ENCODE measurements around the gene GPR107.

Gene GPR107

GRCh38 chr9:130028493-130029222, 25.0 kb upstream of the GPR107 start:
- DNase-seq: no peak

DNA sequence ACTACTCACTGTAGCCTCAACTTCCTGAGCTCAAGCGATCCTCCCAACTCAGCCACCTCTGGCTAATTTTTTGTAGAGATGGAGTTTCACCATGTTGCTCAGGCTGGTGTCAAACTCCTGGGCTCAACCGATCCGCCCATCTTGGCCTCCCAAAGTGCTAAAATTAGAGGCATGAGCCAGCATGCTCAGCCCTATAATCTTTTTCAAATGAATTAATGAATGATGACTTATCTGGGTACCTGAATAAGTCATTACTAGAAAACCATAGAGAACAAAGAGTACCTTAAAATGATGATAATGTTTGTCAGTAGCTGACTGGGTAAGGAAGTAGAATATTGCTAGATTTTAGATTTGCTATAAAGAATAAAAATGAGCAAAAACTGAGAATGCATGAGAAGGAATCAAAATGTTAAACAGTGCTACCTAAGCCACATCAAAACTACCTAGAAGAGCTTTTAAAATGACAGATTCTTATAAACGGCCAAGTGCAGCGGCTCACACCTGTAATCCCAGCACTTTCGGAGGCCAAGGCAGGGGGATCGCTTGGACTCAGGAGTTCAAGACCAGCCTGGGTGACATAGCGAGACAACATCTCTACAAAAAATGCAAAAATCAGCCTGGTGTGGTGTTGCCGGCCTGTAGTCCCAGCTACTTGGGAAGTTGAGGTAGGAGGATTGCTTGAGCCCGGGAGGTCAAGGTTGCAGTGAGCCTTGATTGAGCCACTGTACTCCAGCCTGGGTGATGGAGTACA, 24.3 kb upstream of the GPR107 start:
- no peak for DNase-seq

- no peak for DNase-seq
These were observed 23.0 kb upstream of the GPR107 start for GRCh38 chr9:130030651-130031127.

GRCh38 chr9:130034570-130034969, 19.1 kb upstream of the GPR107 start:
- no peak for DNase-seq

- no peak for DNase-seq
These were observed 17.6 kb upstream of the GPR107 start for GRCh38 chr9:130036099-130036498.

DNA sequence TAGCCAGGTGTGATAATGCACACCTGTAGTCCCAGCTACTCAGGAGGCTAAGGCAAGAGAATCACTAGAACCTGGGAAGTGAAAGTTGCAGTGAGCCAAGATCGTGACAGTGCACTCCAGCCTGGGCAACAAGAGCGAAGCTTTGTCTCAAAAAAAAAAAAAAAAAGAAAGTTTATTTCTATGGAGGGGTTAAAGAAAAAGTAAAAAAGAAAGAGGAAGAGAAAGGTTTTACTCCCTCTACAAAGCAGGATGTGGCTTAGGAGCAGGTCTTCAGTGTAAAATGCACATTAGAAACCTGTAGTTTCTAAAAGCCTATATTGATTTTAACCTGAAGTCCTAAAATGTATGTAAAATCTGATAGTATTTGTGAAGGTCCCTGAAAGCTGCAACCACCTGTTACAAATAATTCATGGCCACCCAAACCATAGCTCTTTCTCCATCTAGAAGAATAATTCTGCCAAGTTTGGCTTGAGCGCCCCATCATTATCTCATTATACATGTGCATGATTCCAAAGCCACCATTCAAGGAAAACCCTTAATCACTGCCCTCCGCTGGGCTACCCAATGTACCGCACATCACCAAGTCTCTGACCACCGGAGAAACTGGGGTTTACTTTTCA, 14.1 kb upstream of the GPR107 start:
- DNase-seq: no peak

DNA sequence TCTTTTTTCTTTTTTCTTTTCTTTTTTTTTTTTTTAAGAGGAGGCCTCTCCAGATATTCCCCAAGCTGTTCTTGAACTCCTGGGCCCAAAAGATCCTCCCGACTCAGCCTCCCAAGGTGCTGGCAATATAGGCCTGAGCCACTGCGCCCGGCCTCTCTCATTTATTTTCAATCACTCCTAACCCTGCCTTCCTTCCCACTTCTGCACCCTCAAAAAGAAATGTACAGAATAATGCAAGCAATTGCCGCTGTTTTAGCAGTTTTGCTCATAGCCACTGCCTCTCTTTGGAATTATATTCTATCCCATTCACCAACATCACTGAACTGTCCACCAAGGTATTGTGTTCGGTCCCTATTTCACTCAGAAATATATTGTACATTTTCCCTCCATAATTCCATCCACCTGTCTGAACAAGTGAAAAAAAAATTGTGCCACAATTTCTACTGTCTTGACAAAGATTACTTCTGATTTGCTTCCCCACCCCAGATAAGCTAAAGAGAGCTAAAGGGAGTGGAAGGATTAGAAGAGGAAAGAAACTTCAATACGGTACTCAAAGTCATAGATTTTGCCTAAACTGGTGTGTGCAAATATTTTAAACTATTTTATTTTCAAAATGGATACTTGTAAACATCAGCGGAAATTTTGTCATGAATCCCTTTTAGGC, 12.6 kb upstream of the GPR107 start:
- no peak for DNase-seq

GRCh38 chr9:130041648-130042405, 11.9 kb upstream of the GPR107 start:
- DNase-seq: no peak

GRCh38 chr9:130042406-130042884, 11.3 kb upstream of the GPR107 start:
- DNase-seq: peak; percentile 46

DNA sequence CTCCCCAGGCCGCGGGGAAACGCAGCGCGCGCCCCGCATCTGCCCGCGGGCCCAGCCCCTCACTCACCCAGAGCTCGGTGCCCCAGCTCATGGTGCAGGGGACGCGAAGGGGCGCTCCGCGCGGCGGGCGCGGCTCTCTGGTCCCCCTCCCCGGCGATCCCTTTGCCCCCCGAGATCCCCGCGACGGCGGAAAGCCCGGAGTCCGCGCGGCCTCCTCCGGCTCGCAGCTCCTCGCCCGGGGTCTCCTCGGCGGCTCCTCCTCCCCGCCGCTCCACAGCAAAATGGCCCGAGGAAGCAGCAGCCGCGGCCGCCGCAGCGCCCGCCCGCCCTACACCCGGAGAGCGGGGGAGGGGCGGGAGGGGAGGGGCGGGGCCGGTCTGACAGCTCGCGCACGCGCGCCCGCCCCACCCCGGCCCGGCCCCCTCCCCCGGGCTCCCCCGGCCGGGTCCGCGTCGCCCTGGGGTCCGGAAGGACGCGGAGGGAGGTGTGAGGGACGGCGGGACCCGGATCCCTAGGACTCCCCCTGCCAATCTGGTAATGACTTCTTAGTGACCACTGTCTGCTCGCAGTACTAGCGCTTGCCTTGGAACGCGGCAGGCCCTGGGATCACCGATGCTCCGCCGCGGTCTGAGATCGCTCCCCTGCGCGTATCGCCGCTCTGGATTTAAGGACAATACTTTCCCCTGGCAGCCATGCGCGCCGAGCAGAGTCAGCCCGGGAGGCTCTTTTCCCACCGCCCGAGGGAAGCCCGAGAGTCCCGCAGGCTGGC, 10.6 kb upstream of the GPR107 start, which contains the start of gene FNBP1:
Gene FNBP1 (minus strand): TSS at position 305 of the 769 bp plus-strand sequence. CDS start 214 bp downstream, at position 91.
- peak; percentile 81 for DNase-seq

- DNase-seq: no peak
These were observed 9.8 kb upstream of the GPR107 start for GRCh38 chr9:130043654-130044623.

GRCh38 chr9:130045725-130046450, 7.8 kb upstream of the GPR107 start:
- DNase-seq: no peak

DNA sequence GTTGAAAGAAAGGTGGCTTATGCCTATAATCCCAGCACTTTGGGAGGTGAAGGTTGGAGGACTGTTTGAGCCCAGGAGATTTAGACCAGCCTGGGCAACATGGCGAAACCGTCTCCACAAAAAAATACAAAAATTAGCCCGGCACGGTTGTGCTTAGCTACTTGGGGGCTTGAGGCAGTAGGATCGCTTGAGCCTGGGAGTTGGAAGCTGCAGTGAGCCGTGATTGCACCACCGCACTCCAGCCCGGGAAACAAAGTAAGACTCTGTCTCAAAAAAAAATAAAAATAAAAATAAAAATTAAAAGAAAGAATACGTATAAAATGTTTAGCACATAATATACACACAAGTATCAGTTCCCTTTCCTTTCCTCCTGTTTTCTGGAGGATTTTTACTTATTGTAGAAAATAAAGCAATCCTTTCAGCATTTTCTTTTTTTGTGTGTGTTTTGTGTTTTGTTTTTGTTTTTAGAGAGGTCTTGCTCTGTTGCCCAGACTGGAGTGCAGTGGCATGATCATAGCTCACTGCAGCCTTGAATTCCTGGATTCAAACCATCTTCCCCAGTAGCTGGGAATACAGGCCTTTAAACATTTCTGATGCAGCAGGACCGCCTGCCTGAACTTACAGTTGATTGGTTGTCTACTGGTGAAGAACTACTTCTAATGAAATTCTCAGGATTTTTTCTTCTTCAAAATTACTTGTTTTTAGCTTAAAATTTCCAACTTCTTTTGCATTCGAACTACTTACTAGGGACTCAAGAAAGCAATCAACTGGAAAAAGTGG, 4.1 kb upstream of the GPR107 start:
- DNase-seq: no peak

- DNase-seq: no peak
These were observed 3.2 kb upstream of the GPR107 start for GRCh38 chr9:130050462-130050861.

DNA sequence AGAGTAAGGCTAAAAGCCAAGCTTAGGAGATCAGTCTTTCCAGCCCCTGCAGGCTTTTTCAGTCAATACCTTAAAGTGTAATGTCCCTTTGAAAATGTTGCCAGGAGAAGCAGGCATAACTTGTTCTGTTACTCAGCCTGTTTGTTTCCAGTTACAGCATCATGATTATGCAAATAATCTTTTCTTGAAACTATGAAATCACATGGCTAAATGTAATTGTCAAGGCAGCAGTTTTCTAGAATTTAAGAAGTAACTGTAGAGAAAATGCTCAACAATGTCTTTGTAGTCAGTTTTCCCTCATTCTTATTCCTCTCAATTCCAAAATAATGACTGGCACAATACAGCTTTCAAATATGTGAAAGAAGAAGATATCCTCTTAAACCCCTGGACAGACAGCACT, 1.9 kb upstream of the GPR107 start:
- no peak for DNase-seq

GRCh38 chr9:130053109-130053503, 600 bp upstream of the GPR107 start:
- DNase-seq: no peak

DNA sequence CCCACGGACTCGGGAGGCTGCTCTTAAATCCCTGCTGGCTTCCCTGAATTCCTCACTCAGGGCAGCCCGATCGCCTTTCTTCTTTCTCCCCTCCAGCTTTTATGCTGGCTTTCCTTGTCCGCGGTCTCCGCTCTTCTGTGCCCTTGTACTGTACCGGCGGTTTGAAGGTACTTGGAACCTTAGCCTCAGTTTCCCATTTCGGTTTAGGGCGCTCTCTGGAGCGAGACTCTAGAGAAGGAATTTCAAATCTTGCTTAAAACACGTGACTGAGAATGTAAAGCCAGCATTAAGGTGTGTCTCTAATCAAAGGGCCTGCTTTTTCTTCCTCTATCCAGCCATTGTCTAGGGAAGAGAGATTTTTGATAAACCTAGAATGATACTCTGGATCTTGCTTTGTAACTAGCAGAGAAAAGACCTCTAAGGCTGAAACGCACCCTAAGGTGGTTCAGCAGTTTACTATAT, 650 bp downstream of the GPR107 start:
- no peak for DNase-seq

DNA sequence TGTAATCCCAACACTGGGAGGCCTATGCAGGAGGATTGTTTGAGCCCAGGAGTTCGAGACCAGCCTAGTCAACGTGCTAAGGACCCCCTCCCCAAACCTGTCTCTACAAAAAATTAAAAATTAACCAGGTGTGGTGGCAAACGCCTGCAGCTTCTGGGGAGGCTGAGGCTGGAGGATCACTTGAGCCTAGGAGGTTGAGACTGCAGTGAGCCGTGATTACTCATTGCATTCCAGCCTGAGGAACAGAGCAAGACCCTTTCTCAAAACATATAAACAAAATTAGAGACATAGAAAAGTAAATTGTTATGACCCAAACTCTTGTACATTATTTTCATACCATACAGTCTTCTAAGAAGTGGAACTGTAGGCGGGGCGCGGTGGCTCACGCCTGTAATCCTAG, 1.1 kb downstream of the GPR107 start:
- DNase-seq: no peak

DNA sequence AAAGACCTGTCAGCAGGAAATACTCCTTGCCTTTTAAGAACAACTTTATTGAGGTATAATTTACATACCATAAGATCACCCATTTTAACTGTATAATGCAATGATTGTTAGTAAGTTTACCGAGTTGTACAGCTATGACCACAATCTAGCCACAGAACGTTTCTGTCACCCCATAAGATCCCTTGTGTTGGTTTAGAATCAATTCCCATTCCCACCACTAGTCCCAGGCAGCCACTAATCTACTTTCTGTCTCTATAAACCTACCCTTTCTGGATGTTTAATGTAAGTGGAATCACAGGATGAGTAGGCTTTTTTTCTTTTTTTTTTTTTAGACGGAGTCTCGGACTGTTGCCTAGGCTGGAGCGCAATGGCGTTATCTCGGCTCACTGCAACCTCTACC, 4.4 kb downstream of the GPR107 start:
- no peak for DNase-seq

Data from activated CD8-positive, alpha-beta memory T cell treated with anti-CD3 and anti-CD28 coated beads, Interleukin-2, amount 50 U/mL, for 4 hours (primary cell).